ENCODE measurements around the gene VEPH1. TPM values are rescaled to one million over a fixed set of nuclear protein-coding genes. Genes with fewer than 3 reads are reported as not detected.

Gene VEPH1
- total RNA-seq, 1 donor from 2014 or later: 10.3 TPM

- H3K4me1 Mint-ChIP-seq (ENCODE audit: unreplicated experiment): peaks cover 13% of the 10 kb centered on the region
- no peaks in the 10 kb centered on the region for H3K9me3 Mint-ChIP-seq (ENCODE audit: unreplicated experiment)
- TF ChIP-seq CTCF (IDR thresholded peaks at IDR 0.05; ENCODE audit: unreplicated experiment): no peak
- no peaks in the 10 kb centered on the region for H3K27me3 Mint-ChIP-seq (ENCODE audit: unreplicated experiment)
- H3K27ac Mint-ChIP-seq (ENCODE audit: unreplicated experiment): no peak overlapping the region
- H3K4me3 Mint-ChIP-seq (ENCODE audit: unreplicated experiment): no peak overlapping the region
- DNase-seq (ENCODE audit: low spot score): no peak
- no peaks in the 10 kb centered on the region for H3K36me3 Mint-ChIP-seq (ENCODE audit: low read depth, unreplicated experiment)
These were observed 146.7 kb downstream of the VEPH1 start for GRCh38 chr3:157356541-157356940.

- Mint-ChIP-seq H3K36me3 (ENCODE audit: low read depth, unreplicated experiment) (no peaks in the 10 kb centered on the region), H3K4me3 (ENCODE audit: unreplicated experiment) (no peak overlapping the region), H3K4me1 (ENCODE audit: unreplicated experiment) (peaks cover 13% of the 10 kb centered on the region), H3K27me3 (ENCODE audit: unreplicated experiment) (no peaks in the 10 kb centered on the region), H3K27ac (ENCODE audit: unreplicated experiment) (no peak overlapping the region), H3K9me3 (ENCODE audit: unreplicated experiment) (no peaks in the 10 kb centered on the region)
- no peak for TF ChIP-seq CTCF (IDR thresholded peaks at IDR 0.05; ENCODE audit: unreplicated experiment)
- DNase-seq (ENCODE audit: low spot score): no peak
These were observed 147.9 kb downstream of the VEPH1 start for GRCh38 chr3:157355276-157355675.

GRCh38 chr3:157354722-157355121 lies 148.5 kb downstream of the VEPH1 start:
- Mint-ChIP-seq H3K9me3 (ENCODE audit: unreplicated experiment) (no peaks in the 10 kb centered on the region), H3K4me1 (ENCODE audit: unreplicated experiment) (peaks cover 13% of the 10 kb centered on the region), H3K27ac (ENCODE audit: unreplicated experiment) (no peak overlapping the region), H3K27me3 (ENCODE audit: unreplicated experiment) (no peaks in the 10 kb centered on the region), H3K4me3 (ENCODE audit: unreplicated experiment) (no peak overlapping the region), H3K36me3 (ENCODE audit: low read depth, unreplicated experiment) (no peaks in the 10 kb centered on the region)
- peak; percentile 70 for TF ChIP-seq CTCF (IDR thresholded peaks at IDR 0.05; ENCODE audit: unreplicated experiment)
- DNase-seq (ENCODE audit: low spot score): peak; percentile 60

GRCh38 chr3:157354254-157354653 lies 149.0 kb downstream of the VEPH1 start:
- no peak overlapping the region for H3K27ac Mint-ChIP-seq (ENCODE audit: unreplicated experiment)
- no peak for TF ChIP-seq CTCF (IDR thresholded peaks at IDR 0.05; ENCODE audit: unreplicated experiment)
- DNase-seq (ENCODE audit: low spot score): no peak
- no peak overlapping the region for H3K4me3 Mint-ChIP-seq (ENCODE audit: unreplicated experiment)
- H3K27me3 Mint-ChIP-seq (ENCODE audit: unreplicated experiment): no peaks in the 10 kb centered on the region
- H3K4me1 Mint-ChIP-seq (ENCODE audit: unreplicated experiment): peaks cover 13% of the 10 kb centered on the region
- H3K36me3 Mint-ChIP-seq (ENCODE audit: low read depth, unreplicated experiment): no peaks in the 10 kb centered on the region
- no peaks in the 10 kb centered on the region for H3K9me3 Mint-ChIP-seq (ENCODE audit: unreplicated experiment)

GRCh38 chr3:157353652-157354051 lies 149.6 kb downstream of the VEPH1 start:
- no peak for DNase-seq (ENCODE audit: low spot score)

More at GRCh38 chr3:157353652-157354051, 149.6 kb downstream of the VEPH1 start:
- peaks cover 13% of the 10 kb centered on the region for H3K4me1 Mint-ChIP-seq (ENCODE audit: unreplicated experiment)
- H3K27ac Mint-ChIP-seq (ENCODE audit: unreplicated experiment): no peak overlapping the region
- TF ChIP-seq CTCF (IDR thresholded peaks at IDR 0.05; ENCODE audit: unreplicated experiment): no peak
- H3K9me3 Mint-ChIP-seq (ENCODE audit: unreplicated experiment): no peaks in the 10 kb centered on the region
- no peak overlapping the region for H3K4me3 Mint-ChIP-seq (ENCODE audit: unreplicated experiment)
- peaks cover 1% of the 10 kb centered on the region for H3K27me3 Mint-ChIP-seq (ENCODE audit: unreplicated experiment)
- H3K36me3 Mint-ChIP-seq (ENCODE audit: low read depth, unreplicated experiment): no peaks in the 10 kb centered on the region

All from endothelial cell (in vitro differentiated cells).